Duodenal mucosa (tissue), 2 donors: ENCODE measurements around the gene MBP.
A peak's percentile ranks its signal among the peaks of the same experiment; 100 is the strongest.

Source experiments
- H3K27ac ChIP-seq: one replicate; pipeline ENCODE4 v1.7.0; 2013; ENCODE audit warnings: low read depth, low read length
- H3K27me3 ChIP-seq, 2 donors: one replicate each; pipeline ENCODE4 v1.7.0; 2013; ENCODE audit warnings: low read length in 2 of 2, control low read depth in 1 of 2; ENCODE audit not compliant: insufficient read depth in 2 of 2, control insufficient read depth in 1 of 2
- H3K36me3 ChIP-seq, 2 donors: one replicate each; pipeline ENCODE4 v1.7.0; 2013; ENCODE audit warnings: low read length in 2 of 2, control low read depth in 1 of 2; ENCODE audit not compliant: insufficient read depth in 2 of 2, control insufficient read depth in 1 of 2
- H3K4me1 ChIP-seq, 2 donors: one replicate each; pipeline ENCODE4 v1.7.0; 2013; ENCODE audit warnings: low read length in 2 of 2, control low read depth in 1 of 2; ENCODE audit not compliant: insufficient read depth in 2 of 2, control insufficient read depth in 1 of 2
- H3K4me3 ChIP-seq, 2 donors: one replicate each; pipeline ENCODE4 v1.7.0; 2013; ENCODE audit warnings: low read length in 2 of 2, low read depth in 1 of 2
- H3K9ac ChIP-seq, 2 donors: one replicate each; pipeline ENCODE4 v1.7.0; 2013; ENCODE audit warnings: low read length in 2 of 2, low read depth in 1 of 2
- H3K9me3 ChIP-seq, 2 donors: one replicate each; pipeline ENCODE4 v1.7.0; 2013; ENCODE audit warnings: low read length in 2 of 2, control low read depth in 1 of 2; ENCODE audit not compliant: control insufficient read depth in 1 of 2

Gene MBP

GRCh38 chr18:77067291-77068061, 65.1 kb downstream of the MBP start:
- Histone ChIP-seq H3K36me3 (peaks cover 0 to 20% of the 10 kb centered on the region in 2 donors), H3K27me3 (no peaks in the 10 kb centered on the region), H3K9me3 (no peaks in the 10 kb centered on the region), H3K4me3 (peak overlapping the region in 1 of 2 donors; percentile 19), H3K4me1 (peaks cover 39 to 66% of the 10 kb centered on the region in 2 donors), H3K9ac (peak overlapping the region in 1 of 2 donors; percentile 10), H3K27ac (peak overlapping the region; percentile 53)

GRCh38 chr18:77066689-77067088, 65.9 kb downstream of the MBP start:
- Histone ChIP-seq H3K9ac (no peak overlapping the region), H3K27ac (peak overlapping the region; percentile 53), H3K36me3 (peaks cover 0 to 20% of the 10 kb centered on the region in 2 donors), H3K27me3 (no peaks in the 10 kb centered on the region), H3K4me3 (no peak overlapping the region), H3K4me1 (peaks cover 46 to 68% of the 10 kb centered on the region in 2 donors), H3K9me3 (no peaks in the 10 kb centered on the region)

- no peaks in the 10 kb centered on the region for H3K9me3 ChIP-seq
- H3K4me3 ChIP-seq, result no peak overlapping the region
- peaks cover 0 to 20% of the 10 kb centered on the region in 2 donors for H3K36me3 ChIP-seq
- no peak overlapping the region for H3K9ac ChIP-seq
- H3K27me3 ChIP-seq, result no peaks in the 10 kb centered on the region
- H3K27ac ChIP-seq, result no peak overlapping the region
- peaks cover 51 to 63% of the 10 kb centered on the region in 2 donors for H3K4me1 ChIP-seq
These were observed 66.5 kb downstream of the MBP start for GRCh38 chr18:77066101-77066500.

GRCh38 chr18:77065221-77065981, 67.2 kb downstream of the MBP start:
- Histone ChIP-seq H3K36me3 (peaks cover 0 to 20% of the 10 kb centered on the region in 2 donors), H3K4me1 (peaks cover 53 to 65% of the 10 kb centered on the region in 2 donors), H3K27ac (no peak overlapping the region)

GRCh38 chr18:77063260-77063659, 69.3 kb downstream of the MBP start:
- H3K9me3 ChIP-seq, result no peaks in the 10 kb centered on the region
- H3K36me3 ChIP-seq, result peaks cover 0 to 20% of the 10 kb centered on the region in 2 donors
- no peak overlapping the region for H3K27ac ChIP-seq
- no peak overlapping the region for H3K4me3 ChIP-seq
- H3K4me1 ChIP-seq, result peaks cover 50 to 55% of the 10 kb centered on the region in 2 donors
- H3K27me3 ChIP-seq, result no peaks in the 10 kb centered on the region
- H3K9ac ChIP-seq, result no peak overlapping the region

More at GRCh38 chr18:77065221-77065981, 67.2 kb downstream of the MBP start:
- Histone ChIP-seq H3K4me3 (no peak overlapping the region), H3K9ac (no peak overlapping the region), H3K9me3 (no peaks in the 10 kb centered on the region), H3K27me3 (no peaks in the 10 kb centered on the region)

- Histone ChIP-seq H3K36me3 (peaks cover 0 to 20% of the 10 kb centered on the region in 2 donors), H3K27me3 (no peaks in the 10 kb centered on the region), H3K9me3 (no peaks in the 10 kb centered on the region), H3K4me3 (no peak overlapping the region), H3K9ac (peak overlapping the region in 1 of 2 donors; percentile 22), H3K27ac (peak overlapping the region; percentile 32), H3K4me1 (peaks cover 43 to 48% of the 10 kb centered on the region in 2 donors)
These were observed 70.0 kb downstream of the MBP start for GRCh38 chr18:77062518-77063003.

GRCh38 chr18:77061946-77062517, 70.6 kb downstream of the MBP start:
- H3K27ac ChIP-seq, result peak overlapping the region; percentile 32
- H3K9me3 ChIP-seq, result no peaks in the 10 kb centered on the region
- no peak overlapping the region for H3K4me3 ChIP-seq
- no peak overlapping the region for H3K9ac ChIP-seq
- no peaks in the 10 kb centered on the region for H3K27me3 ChIP-seq
- H3K36me3 ChIP-seq, result peaks cover 0 to 20% of the 10 kb centered on the region in 2 donors
- peaks cover 42 to 47% of the 10 kb centered on the region in 2 donors for H3K4me1 ChIP-seq

GRCh38 chr18:77061281-77061945, 71.2 kb downstream of the MBP start:
- Histone ChIP-seq H3K27ac (peak overlapping the region; percentile 24), H3K4me3 (no peak overlapping the region), H3K4me1 (peaks cover 43 to 47% of the 10 kb centered on the region in 2 donors)

GRCh38 chr18:77060151-77060550, 72.4 kb downstream of the MBP start:
- Histone ChIP-seq H3K4me1 (peaks cover 47 to 58% of the 10 kb centered on the region in 2 donors), H3K27ac (no peak overlapping the region), H3K27me3 (no peaks in the 10 kb centered on the region), H3K9me3 (no peaks in the 10 kb centered on the region), H3K9ac (no peak overlapping the region), H3K36me3 (peaks cover 0 to 13% of the 10 kb centered on the region in 2 donors), H3K4me3 (no peak overlapping the region)

More at GRCh38 chr18:77061281-77061945, 71.2 kb downstream of the MBP start:
- H3K27me3 ChIP-seq, result no peaks in the 10 kb centered on the region
- H3K36me3 ChIP-seq, result peaks cover 0 to 20% of the 10 kb centered on the region in 2 donors
- H3K9ac ChIP-seq, result no peak overlapping the region
- no peaks in the 10 kb centered on the region for H3K9me3 ChIP-seq
